Activated T-cell treated with anti-CD3 and anti-CD28 coated beads, Interleukin-2, amount 50 U/mL, for 1 hour (primary cell): ENCODE results near the gene TSPAN10.

Experiments
- DNase-seq: peaks from one replicate; pipeline ENCODE4 v3.0.0-alpha.2; 2020

TSPAN10 gene

GRCh38 chr17:81665205-81666091, 28.5 kb downstream of the TSPAN10 start:
- peak; percentile 47 for DNase-seq

GRCh38 chr17:81666092-81666341, 29.0 kb downstream of the TSPAN10 start:
- no peak for DNase-seq

GRCh38 chr17:81666342-81667191, 29.6 kb downstream of the TSPAN10 start, which contains the start of the genes CCDC137 and OXLD1:
Gene CCDC137, plus strand, starts transcription at chr17:81666737. Its CDS starts 30 bp downstream, at chr17:81666767.
Gene OXLD1, minus strand, starts transcription at chr17:81666605. Its CDS starts 28 bp downstream, at chr17:81666577.
- DNase-seq = peak; percentile 89

- no peak for DNase-seq
Observed at GRCh38 chr17:81667754-81668153, 30.8 kb downstream of the TSPAN10 start.

- no peak for DNase-seq
Observed at GRCh38 chr17:81672504-81672903, 35.5 kb downstream of the TSPAN10 start.

- no peak for DNase-seq
Observed at GRCh38 chr17:81672954-81673353, 36.0 kb downstream of the TSPAN10 start.

GRCh38 chr17:81673561-81674258, 36.7 kb downstream of the TSPAN10 start:
- no peak for DNase-seq

- DNase-seq = peak; percentile 46
Observed at GRCh38 chr17:81675515-81676221, 38.7 kb downstream of the TSPAN10 start.

- no peak for DNase-seq
Observed at GRCh38 chr17:81676906-81677305, 39.9 kb downstream of the TSPAN10 start.

GRCh38 chr17:81680150-81680549, 43.2 kb downstream of the TSPAN10 start:
- DNase-seq = no peak

- no peak for DNase-seq
Observed at GRCh38 chr17:81681672-81682071, 44.7 kb downstream of the TSPAN10 start.

- DNase-seq = no peak
Observed at GRCh38 chr17:81682565-81683207, 45.7 kb downstream of the TSPAN10 start.

GRCh38 chr17:81683208-81683583, 46.2 kb downstream of the TSPAN10 start:
- DNase-seq = no peak

- DNase-seq = peak; percentile 97
Observed at GRCh38 chr17:81683584-81684441, 46.8 kb downstream of the TSPAN10 start, which contains the start of the genes ARL16 and HGS. Gene ARL16, minus strand, starts transcription at chr17:81683797. Its CDS starts 44 bp downstream, at chr17:81683753. Gene HGS, plus strand, starts transcription at chr17:81684011. Its CDS starts 56 bp downstream, at chr17:81684067.

GRCh38 chr17:81684442-81684911, 47.5 kb downstream of the TSPAN10 start:
- DNase-seq = no peak

GRCh38 chr17:81685108-81685507, 48.1 kb downstream of the TSPAN10 start:
- no peak for DNase-seq

- DNase-seq = no peak
Observed at GRCh38 chr17:81686614-81687013, 49.6 kb downstream of the TSPAN10 start.

GRCh38 chr17:81687770-81688541, 51.0 kb downstream of the TSPAN10 start:
- no peak for DNase-seq

- no peak for DNase-seq
Observed at GRCh38 chr17:81688616-81689015, 51.6 kb downstream of the TSPAN10 start.

- DNase-seq = no peak
Observed at GRCh38 chr17:81690066-81690465, 53.1 kb downstream of the TSPAN10 start.
